Keratinocyte (primary cell): Measurements from ENCODE around the gene CADM2. TPM values are rescaled to one million over a fixed set of nuclear protein-coding genes. Genes with fewer than 3 reads are reported as not detected.

Source experiments
- DNase-seq: peaks from one replicate; pipeline ENCODE4 v3.0.0-alpha.2; 2011; ENCODE audit warnings: low read depth, missing footprints, low spot score
- FAIRE-seq: peaks from 2 replicates; lab custom pipeline; 2011; peaks lifted over from hg19 to GRCh38; lab: Jason Lieb, UNC
- H2AFZ ChIP-seq: 2 replicates; pipeline ENCODE4 v1.6.0; 2012; ENCODE audit warnings: low read length, control low read depth, inconsistent platforms; ENCODE audit not compliant: control insufficient read depth
- H3K27ac ChIP-seq: 2 replicates; pipeline ENCODE4 v1.5.1; 2011; ENCODE audit warnings: low read length; ENCODE audit not compliant: control insufficient read depth, insufficient read depth
- H3K27me3 ChIP-seq: 3 replicates; pipeline ENCODE4 v1.6.0; 2011; ENCODE audit warnings: low read length; ENCODE audit not compliant: control insufficient read depth, insufficient read depth; ENCODE audit errors: extremely low read depth
- H3K36me3 ChIP-seq, 2 experiments: 2 replicates in 1 of 2; 3 replicates in 1 of 2; pipeline ENCODE4 v1.5.1; 2011; ENCODE audit warnings: low read length in 2 of 2, mild to moderate bottlenecking in 1 of 2; ENCODE audit not compliant: control insufficient read depth in 2 of 2, insufficient read depth in 2 of 2; ENCODE audit errors: extremely low read depth in 1 of 2
- H3K4me1 ChIP-seq: 3 replicates; pipeline ENCODE4 v1.5.1; 2011; ENCODE audit warnings: low read length; ENCODE audit not compliant: control insufficient read depth, insufficient read depth; ENCODE audit errors: extremely low read depth
- H3K4me2 ChIP-seq: 3 replicates; pipeline ENCODE4 v1.6.0; 2011; ENCODE audit warnings: low read depth, low read length; ENCODE audit not compliant: control insufficient read depth, insufficient read depth; ENCODE audit errors: extremely low read depth
- H3K4me3 ChIP-seq, 3 experiments: fragments of 200-600 bp in 1 of 3; sonication (generic) in 1 of 3; 2 replicates in 2 of 3; 3 replicates in 1 of 3; pipeline ENCODE4 v1.5.1; 2011 to 2016; ENCODE audit warnings: low read length in 3 of 3, mild to moderate bottlenecking in 3 of 3, control low read depth in 2 of 3, inconsistent platforms in 1 of 3, low read depth in 1 of 3, mixed read lengths in 1 of 3, mixed run types in 1 of 3, moderate library complexity in 1 of 3; ENCODE audit not compliant: control insufficient read depth in 2 of 3, insufficient read depth in 2 of 3; ENCODE audit errors: extremely low read depth in 1 of 3
- H3K79me2 ChIP-seq: 2 replicates; pipeline ENCODE4 v1.6.0; 2012; ENCODE audit warnings: low read length; ENCODE audit not compliant: control insufficient read depth, insufficient read depth
- H3K9ac ChIP-seq: 3 replicates; pipeline ENCODE4 v1.6.0; 2011; ENCODE audit warnings: low read length; ENCODE audit not compliant: control insufficient read depth, insufficient read depth; ENCODE audit errors: extremely low read depth
- H3K9me1 ChIP-seq: 3 replicates; pipeline ENCODE4 v1.6.0; 2011; ENCODE audit warnings: low read length; ENCODE audit not compliant: control insufficient read depth, insufficient read depth; ENCODE audit errors: extremely low read depth
- H3K9me3 ChIP-seq: 2 replicates; pipeline ENCODE4 v1.5.1; 2012; ENCODE audit warnings: low read depth, low read length; ENCODE audit not compliant: control insufficient read depth
- H4K20me1 ChIP-seq: 3 replicates; pipeline ENCODE4 v1.6.0; 2011; ENCODE audit warnings: low read length; ENCODE audit not compliant: control insufficient read depth, insufficient read depth; ENCODE audit errors: extremely low read depth
- EZH2 ChIP-seq: IDR thresholded peaks from one replicate; pipeline ENCODE4 v1.6.1; 2012; ENCODE audit warnings: inconsistent platforms, mild to moderate bottlenecking, low read length, moderate library complexity
- dilution Hi-C: fragments of 300-500 bp; cut with MboI; formaldehyde crosslinking; loops from one replicate; pipeline ENCODE4 v1.7.0; 2020; ENCODE audit warnings: low sequenced_read_pairs; ENCODE audit not compliant: extremely low pct_ligation_motif_present
- polyA plus RNA-seq, 5 experiments: library from polyadenylated mRNA; depleted of rRNA in 3 of 5; stranded (reverse) in 3 of 5; stranded (forward) in 1 of 5; unstranded in 1 of 5; fragments of >200 nt; gene quantifications; 1 replicate in 1 of 5; 2 replicates in 3 of 5; 3 replicates in 1 of 5; pipeline versions ENCODE4 v1.2.1 to v1.2.3, GENCODE V29; 2011 to 2012; ENCODE audit warnings: missing spikeins in 2 of 5, low read depth in 1 of 5, low replicate concordance in 1 of 5
- TF ChIP-seq, protein P1 (sequence below), 3 experiments: IDR thresholded peaks in 1 of 3; conservative IDR thresholded peaks in 1 of 3; optimal IDR thresholded peaks in 1 of 3; 2 replicates in 2 of 3; 3 replicates in 1 of 3; pipeline versions ENCODE3 to v1.5.1; 2011; ENCODE audit warnings: low read length in 3 of 3, mild to moderate bottlenecking in 3 of 3, moderate library complexity in 2 of 3, control low read depth in 1 of 3, inconsistent platforms in 1 of 3; ENCODE audit not compliant: insufficient read depth in 2 of 3; ENCODE audit errors: extremely low read depth in 1 of 3

CADM2 gene
- polyA plus RNA-seq, 1 donor (not counting 4 experiments of a cell fraction or from before 2014, with no cell fraction given) = not detected

DNA sequence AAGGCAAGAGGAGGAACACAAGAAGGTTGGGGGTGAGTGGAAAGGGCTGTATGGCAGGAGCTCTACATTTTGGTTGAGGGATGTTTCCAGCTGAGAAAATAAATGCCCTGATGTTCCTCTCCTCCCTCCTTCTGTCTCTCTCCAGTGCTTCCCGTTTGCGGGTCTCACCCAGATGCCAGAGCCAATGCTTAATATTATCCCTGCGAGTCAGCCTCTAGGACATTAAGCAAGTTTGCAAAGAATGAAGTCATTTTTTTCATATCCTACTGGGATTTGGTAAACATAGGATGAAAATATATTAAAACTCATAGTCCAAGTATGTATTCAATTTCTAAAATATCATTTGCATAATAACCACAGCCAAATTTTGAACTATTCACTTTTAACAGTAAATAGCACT is 295.9 kb downstream of the CADM2 start:
- dilution Hi-C loops = no loop called here
- no peak for FAIRE-seq
- H3K9me3 ChIP-seq = no peaks in the 10 kb centered on the region

DNA sequence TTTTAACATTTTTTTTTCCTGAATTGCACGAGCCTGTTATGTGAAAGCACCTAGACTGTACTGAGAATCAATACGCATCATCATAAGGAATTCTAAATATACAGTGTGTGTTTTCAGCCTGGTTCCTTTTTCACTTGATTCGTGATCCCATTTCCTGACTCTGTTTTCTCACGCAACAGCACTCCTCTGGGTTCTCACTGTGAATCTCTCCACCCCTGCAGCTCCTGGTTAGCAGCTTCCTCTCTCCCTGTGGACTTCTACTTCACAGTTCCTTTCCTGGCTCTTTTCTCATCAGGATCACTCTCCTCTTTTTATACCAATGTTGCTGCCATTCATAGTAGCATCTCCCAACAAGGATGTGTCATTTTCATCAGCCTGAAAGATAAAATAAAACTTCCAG is 297.2 kb downstream of the CADM2 start:
- no peaks in the 10 kb centered on the region for H3K9me3 ChIP-seq
- no peak overlapping the region for H2AFZ ChIP-seq
- no peak overlapping the region for H3K4me3 ChIP-seq
- FAIRE-seq (no peak), DNase-seq (no peak)
- no peak overlapping the region for H3K27ac ChIP-seq
- no peaks in the 10 kb centered on the region for H3K4me1 ChIP-seq
- H3K4me2 ChIP-seq = no peak overlapping the region
- no peaks in the 10 kb centered on the region for H3K27me3 ChIP-seq
- no peak overlapping the region for H3K9ac ChIP-seq
- dilution Hi-C loops = no loop called here
- no peaks in the 10 kb centered on the region for H4K20me1 ChIP-seq
- H3K36me3 ChIP-seq = no peaks in the 10 kb centered on the region
- H3K79me2 ChIP-seq = no peaks in the 10 kb centered on the region
- TF ChIP-seq, protein P1, sequence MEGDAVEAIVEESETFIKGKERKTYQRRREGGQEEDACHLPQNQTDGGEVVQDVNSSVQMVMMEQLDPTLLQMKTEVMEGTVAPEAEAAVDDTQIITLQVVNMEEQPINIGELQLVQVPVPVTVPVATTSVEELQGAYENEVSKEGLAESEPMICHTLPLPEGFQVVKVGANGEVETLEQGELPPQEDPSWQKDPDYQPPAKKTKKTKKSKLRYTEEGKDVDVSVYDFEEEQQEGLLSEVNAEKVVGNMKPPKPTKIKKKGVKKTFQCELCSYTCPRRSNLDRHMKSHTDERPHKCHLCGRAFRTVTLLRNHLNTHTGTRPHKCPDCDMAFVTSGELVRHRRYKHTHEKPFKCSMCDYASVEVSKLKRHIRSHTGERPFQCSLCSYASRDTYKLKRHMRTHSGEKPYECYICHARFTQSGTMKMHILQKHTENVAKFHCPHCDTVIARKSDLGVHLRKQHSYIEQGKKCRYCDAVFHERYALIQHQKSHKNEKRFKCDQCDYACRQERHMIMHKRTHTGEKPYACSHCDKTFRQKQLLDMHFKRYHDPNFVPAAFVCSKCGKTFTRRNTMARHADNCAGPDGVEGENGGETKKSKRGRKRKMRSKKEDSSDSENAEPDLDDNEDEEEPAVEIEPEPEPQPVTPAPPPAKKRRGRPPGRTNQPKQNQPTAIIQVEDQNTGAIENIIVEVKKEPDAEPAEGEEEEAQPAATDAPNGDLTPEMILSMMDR (optimal IDR thresholded peaks at IDR 0.05 in 1 of 3, IDR thresholded peaks at IDR 0.05 in 1 of 3, conservative IDR thresholded peaks at IDR 0.05 in 1 of 3; ENCODE audit: extremely low read depth in 1 of 3, insufficient read depth in 2 of 3, low read length in 3 of 3) = no peak
- no peak for TF ChIP-seq EZH2
- no peaks in the 10 kb centered on the region for H3K9me1 ChIP-seq

More for the DNA sequence above, 295.9 kb downstream of the CADM2 start:
- Histone ChIP-seq H3K9me1 (no peaks in the 10 kb centered on the region), H3K79me2 (no peaks in the 10 kb centered on the region), H3K4me1 (no peaks in the 10 kb centered on the region), H3K27me3 (no peaks in the 10 kb centered on the region), H3K9ac (no peak overlapping the region), H3K27ac (no peak overlapping the region), H2AFZ (no peak overlapping the region), H3K4me2 (no peak overlapping the region), H4K20me1 (no peaks in the 10 kb centered on the region), H3K4me3 (no peak overlapping the region), H3K36me3 (no peaks in the 10 kb centered on the region)
- TF ChIP-seq, protein P1 (optimal IDR thresholded peaks at IDR 0.05 in 1 of 3, IDR thresholded peaks at IDR 0.05 in 1 of 3, conservative IDR thresholded peaks at IDR 0.05 in 1 of 3; ENCODE audit: extremely low read depth in 1 of 3, insufficient read depth in 2 of 3, low read length in 3 of 3) = no peak
- TF ChIP-seq EZH2 = no peak
- no peak for DNase-seq
